ENCODE results near the gene TM4SF4.
A peak's percentile ranks its signal among the peaks of the same experiment; 100 is the strongest.

Gene TM4SF4

DNA sequence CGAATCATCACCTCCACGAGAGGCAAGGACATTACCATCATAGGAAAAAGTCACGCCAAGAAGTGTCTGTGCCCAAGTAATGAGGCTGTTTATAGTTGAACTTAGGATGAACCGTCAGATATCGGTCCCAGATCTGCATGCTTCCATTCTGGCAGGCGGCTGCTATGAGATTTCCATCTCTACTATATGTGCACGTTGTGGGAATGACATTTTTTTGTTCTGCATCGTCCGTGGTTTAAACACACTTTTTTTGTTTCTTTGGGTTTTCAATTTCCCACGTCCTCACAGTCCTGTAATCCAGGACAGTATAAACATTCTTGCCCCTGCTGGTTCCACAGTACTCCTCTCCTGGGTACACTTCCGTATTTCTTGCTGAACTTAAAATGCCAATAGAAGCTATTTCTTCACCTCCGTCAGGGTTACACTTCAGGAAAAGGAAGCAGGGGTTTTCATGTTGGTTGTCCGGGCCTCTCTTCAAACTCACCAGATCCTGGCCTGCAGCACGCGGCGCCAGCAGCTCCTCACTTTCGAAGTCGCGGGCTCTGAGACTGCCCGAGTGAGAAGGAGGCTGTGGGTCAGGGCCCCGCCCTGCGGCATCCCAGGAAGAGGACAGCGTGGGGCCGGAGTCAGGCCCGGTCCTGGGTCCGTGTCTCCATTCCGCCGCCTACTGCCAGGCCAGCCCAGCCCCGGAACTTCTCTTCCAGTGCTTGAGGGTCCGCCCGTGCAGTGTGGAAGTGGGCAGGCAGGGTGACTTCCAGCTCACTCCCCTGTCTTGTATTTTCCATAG is 9.8 kb upstream of the TM4SF4 start:
- no peak overlapping the region for H3K4me3 ChIP-seq (ENCODE audit: low read length)
- no peak for DNase-seq (ENCODE audit: low read depth)
- TF ChIP-seq CTCF (conservative IDR thresholded peaks at IDR 0.05; ENCODE audit: low read length) = no peak

DNA sequence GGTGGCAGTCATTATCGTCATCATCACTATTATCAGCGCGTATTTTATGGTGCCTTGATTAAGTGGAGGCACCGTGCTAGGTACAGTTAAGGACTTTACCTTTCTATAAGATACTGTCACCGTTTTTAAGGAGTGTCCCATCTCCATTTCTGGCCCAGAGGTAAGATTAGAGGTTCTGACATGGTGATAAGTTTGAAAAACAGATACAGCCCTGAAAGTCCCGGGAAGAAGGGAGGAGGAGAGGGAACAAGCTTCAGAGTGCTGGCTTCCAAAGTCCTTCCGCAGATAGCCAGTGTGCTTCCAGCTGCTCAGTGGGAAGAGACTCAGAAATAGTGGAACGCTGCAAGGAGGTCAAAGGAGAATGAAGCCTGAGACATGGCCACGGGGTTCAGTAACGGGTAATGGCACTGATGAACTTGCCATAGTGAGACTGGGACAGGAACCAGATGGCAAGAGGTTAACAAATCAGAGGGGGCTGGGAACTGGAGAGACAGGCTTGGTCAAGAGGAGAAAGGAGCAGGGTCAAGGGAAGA is 9.1 kb upstream of the TM4SF4 start:
- H3K4me3 ChIP-seq (ENCODE audit: low read length) = no peak overlapping the region
- no peak for DNase-seq (ENCODE audit: low read depth)
- TF ChIP-seq CTCF (conservative IDR thresholded peaks at IDR 0.05; ENCODE audit: low read length) = no peak

GRCh38 chr3:149466192-149466591 is 8.3 kb upstream of the TM4SF4 start:
- TF ChIP-seq CTCF (conservative IDR thresholded peaks at IDR 0.05; ENCODE audit: low read length) = no peak
- no peak overlapping the region for H3K4me3 ChIP-seq (ENCODE audit: low read length)
- DNase-seq (ENCODE audit: low read depth) = peak; percentile 90

GRCh38 chr3:149468504-149469212 is 5.8 kb upstream of the TM4SF4 start:
- no peak for TF ChIP-seq CTCF (conservative IDR thresholded peaks at IDR 0.05; ENCODE audit: low read length)
- no peak for DNase-seq (ENCODE audit: low read depth)

DNA sequence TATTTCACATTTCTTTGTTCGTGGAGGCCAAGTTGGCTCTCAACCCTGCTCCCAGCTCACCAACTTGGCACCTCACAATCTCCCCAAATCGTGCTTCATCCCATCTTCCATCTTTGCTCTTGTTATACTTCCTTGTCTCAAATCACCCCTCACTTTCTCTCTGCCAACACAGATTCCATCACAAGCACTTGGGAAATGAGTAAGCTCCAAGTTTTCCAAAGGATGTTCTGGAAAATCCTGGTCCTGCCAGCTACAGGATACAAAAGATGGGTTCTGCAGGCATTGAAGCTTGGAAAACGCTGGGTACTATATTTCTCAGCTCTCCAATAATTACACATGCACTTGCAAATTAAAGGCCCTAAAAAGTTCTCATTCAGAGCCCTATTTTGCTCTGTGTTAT is 4.1 kb upstream of the TM4SF4 start:
- no peak for TF ChIP-seq CTCF (conservative IDR thresholded peaks at IDR 0.05; ENCODE audit: low read length)
- no peak for DNase-seq (ENCODE audit: low read depth)
- H3K4me3 ChIP-seq (ENCODE audit: low read length) = no peak overlapping the region

More at GRCh38 chr3:149468504-149469212, 5.8 kb upstream of the TM4SF4 start:
- no peak overlapping the region for H3K4me3 ChIP-seq (ENCODE audit: low read length)

DNA sequence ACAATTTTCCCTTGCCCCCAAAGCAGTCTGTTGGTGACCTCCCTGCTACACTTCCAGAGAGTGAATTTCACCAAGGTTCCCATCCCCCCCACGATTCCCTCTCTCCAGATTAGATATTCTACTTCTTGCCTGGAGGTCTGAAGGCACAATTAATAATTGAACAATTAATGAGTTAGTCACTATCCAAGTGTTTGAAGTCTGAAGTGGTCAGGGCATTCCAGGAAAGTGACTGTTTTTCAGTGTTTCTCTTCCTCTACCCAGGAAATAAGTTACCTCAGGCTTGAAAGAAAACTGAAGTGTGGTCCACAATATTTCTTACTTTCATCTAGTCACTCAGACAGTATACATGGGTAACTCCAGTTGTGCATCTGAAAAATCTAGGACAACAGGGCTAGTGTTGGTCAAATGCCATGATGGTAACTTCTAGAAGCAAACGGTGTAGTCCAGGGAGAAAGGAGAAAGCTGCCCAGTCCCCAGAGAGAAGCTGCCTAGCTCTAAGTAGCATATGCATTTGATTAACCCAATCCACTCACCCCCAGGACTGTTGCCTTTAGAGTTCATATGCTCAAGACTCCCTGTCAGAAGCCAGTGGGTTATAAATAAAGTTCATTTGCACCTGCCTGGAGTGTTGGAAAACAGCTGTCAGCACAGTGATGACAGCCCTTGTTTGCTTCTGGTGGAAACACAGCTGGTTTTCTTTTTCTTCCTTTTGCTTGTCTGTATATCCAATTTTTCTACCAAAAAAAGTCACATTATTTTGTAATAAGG is 2.3 kb upstream of the TM4SF4 start:
- no peak for TF ChIP-seq CTCF (conservative IDR thresholded peaks at IDR 0.05; ENCODE audit: low read length)
- DNase-seq (ENCODE audit: low read depth) = peak; percentile 68
- H3K4me3 ChIP-seq (ENCODE audit: low read length) = no peak overlapping the region
